Ascending aorta (tissue), 2 donors: ENCODE data around the gene KCNQ1. TPM values are rescaled to one million over a fixed set of nuclear protein-coding genes. Genes with fewer than 3 reads are reported as not detected.
"Not testable (repeated sequence)": the region's sequence is repeated elsewhere in the genome, so short reads cannot be mapped to it uniquely, and the experiment has no call there.

Experiments used
- DNase-seq, 2 donors: peaks; one replicate each; pipeline ENCODE4 v3.0.0-alpha.2; 2019; ENCODE audit warnings: low spot score in 2 of 2
- H3K27ac ChIP-seq, 2 donors: fragments of 200-600 bp; sonication (generic); one replicate each; pipeline ENCODE4 v1.5.1; 2016 to 2017; ENCODE audit warnings: mild to moderate bottlenecking in 1 of 2
- H3K27me3 ChIP-seq: fragments of 200-600 bp; sonication (generic); one replicate; pipeline ENCODE4 v1.5.1; 2017
- H3K36me3 ChIP-seq, 2 donors: fragments of 200-600 bp; sonication (generic); one replicate each; pipeline ENCODE4 v1.5.1; 2016
- H3K4me1 ChIP-seq, 2 donors: fragments of 200-600 bp; sonication (generic); one replicate each; pipeline ENCODE4 v1.5.1; 2016 to 2017; ENCODE audit warnings: mild to moderate bottlenecking in 1 of 2
- H3K4me3 ChIP-seq, 2 donors: fragments of 200-600 bp; sonication (generic); one replicate each; pipeline ENCODE4 v1.5.1; 2016 to 2017; ENCODE audit warnings: mild to moderate bottlenecking in 1 of 2
- H3K9me3 ChIP-seq, 2 donors: fragments of 200-600 bp; sonication (generic); one replicate each; pipeline ENCODE4 v1.5.1; 2016
- CTCF ChIP-seq, 3 experiments: fragments of 200-600 bp in 2 of 3; fragments of 450-650 bp in 1 of 3; sonication (generic) in 2 of 3; IDR thresholded peaks; one replicate each; pipeline ENCODE4 v1.5.1; 2016 to 2019; ENCODE audit warnings: antibody characterized with exemption in 3 of 3, mild to moderate bottlenecking in 1 of 3, moderate library complexity in 1 of 3
- intact Hi-C: fragments of 100-400 bp; cut with DNase I; formaldehyde crosslinking; loops from one replicate; pipeline ENCODE4 v1.15.1; 2023
- total RNA-seq: library from RNA; depleted of rRNA; stranded (reverse); fragments of >200 nt; gene quantifications from one replicate; pipeline ENCODE4 v1.1.0, GENCODE V29; 2016

The KCNQ1 gene
- total RNA-seq, 1 donor from 2014 or later: 2.3 TPM

GRCh38 chr11:2477254-2477653, 32.4 kb downstream of the KCNQ1 start:
- no peak for DNase-seq
- intact Hi-C loops: no loop called here

DNA sequence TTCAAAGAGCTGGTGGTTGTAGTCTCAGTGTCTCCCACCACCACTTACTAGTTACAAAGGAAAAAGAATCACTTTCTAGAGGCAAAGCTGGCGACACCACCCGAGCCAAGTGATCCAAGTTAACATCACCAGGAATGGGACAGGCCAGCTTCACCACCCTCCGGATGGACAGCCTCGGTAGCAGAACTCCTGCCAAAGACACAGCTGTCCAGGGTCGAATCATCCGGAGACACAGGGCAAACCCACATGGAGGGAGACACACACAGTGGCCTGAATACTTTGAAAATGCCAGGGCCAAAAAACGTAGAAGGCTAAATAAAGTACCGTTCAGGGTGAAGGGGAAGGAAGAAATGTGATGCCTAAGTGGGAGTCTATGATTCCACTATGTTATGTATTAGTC, 33.1 kb downstream of the KCNQ1 start:
- no peaks in the 10 kb centered on the region for H3K9me3 ChIP-seq
- no peaks in the 10 kb centered on the region for H3K4me1 ChIP-seq
- H3K27me3 ChIP-seq: no peaks in the 10 kb centered on the region
- no peak overlapping the region for H3K27ac ChIP-seq
- DNase-seq: no peak
- intact Hi-C loops: no loop called here
- H3K36me3 ChIP-seq: no peaks in the 10 kb centered on the region
- TF ChIP-seq CTCF (IDR thresholded peaks at IDR 0.05): no peak
- H3K4me3 ChIP-seq: no peak overlapping the region

More at GRCh38 chr11:2477254-2477653, 32.4 kb downstream of the KCNQ1 start:
- H3K27me3 ChIP-seq: no peaks in the 10 kb centered on the region
- H3K9me3 ChIP-seq: no peaks in the 10 kb centered on the region
- no peaks in the 10 kb centered on the region for H3K36me3 ChIP-seq
- H3K27ac ChIP-seq: no peak overlapping the region
- H3K4me1 ChIP-seq: no peaks in the 10 kb centered on the region
- H3K4me3 ChIP-seq: no peak overlapping the region
- no peak for TF ChIP-seq CTCF (IDR thresholded peaks at IDR 0.05)

GRCh38 chr11:2480067-2480873, 35.5 kb downstream of the KCNQ1 start:
- H3K4me1 ChIP-seq, H3K36me3 ChIP-seq, intact Hi-C loops, H3K4me3 ChIP-seq, H3K27ac ChIP-seq, H3K9me3 ChIP-seq, H3K27me3 ChIP-seq, DNase-seq: not testable (repeated sequence)

- H3K27ac ChIP-seq: no peak overlapping the region
- no peaks in the 10 kb centered on the region for H3K36me3 ChIP-seq
- intact Hi-C loops: no loop called here
- DNase-seq: no peak
- H3K27me3 ChIP-seq: no peaks in the 10 kb centered on the region
- peaks cover 0 to 3% of the 10 kb centered on the region in 2 donors for H3K9me3 ChIP-seq
- H3K4me3 ChIP-seq: no peak overlapping the region
- no peak for TF ChIP-seq CTCF (IDR thresholded peaks at IDR 0.05)
- H3K4me1 ChIP-seq: no peaks in the 10 kb centered on the region
These were observed 36.0 kb downstream of the KCNQ1 start for GRCh38 chr11:2480874-2481220.

DNA sequence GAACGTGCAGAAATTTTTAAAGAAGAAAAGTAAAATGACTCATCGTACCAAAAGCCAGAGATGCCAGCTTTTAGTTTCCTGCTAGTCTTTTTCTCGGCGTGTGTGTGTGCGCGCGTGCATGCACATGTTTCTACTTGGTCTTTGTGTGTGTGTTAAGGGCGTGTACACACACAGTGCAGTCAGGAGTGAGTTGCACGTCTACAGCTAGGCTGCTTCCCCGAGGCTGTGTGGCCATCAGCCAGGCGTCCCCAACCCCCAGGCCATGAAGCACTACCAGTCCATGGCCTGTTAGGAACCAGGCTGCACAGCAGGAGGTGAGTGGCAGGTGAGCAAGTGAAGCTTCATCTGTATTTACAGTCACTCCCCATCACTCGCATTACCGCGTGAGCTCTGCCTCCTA, 36.4 kb downstream of the KCNQ1 start:
- intact Hi-C loops: no loop called here
- Histone ChIP-seq H3K4me1 (no peaks in the 10 kb centered on the region), H3K9me3 (peaks cover 0 to 3% of the 10 kb centered on the region in 2 donors), H3K27me3 (no peaks in the 10 kb centered on the region), H3K36me3 (no peaks in the 10 kb centered on the region), H3K27ac (no peak overlapping the region), H3K4me3 (no peak overlapping the region)
- TF ChIP-seq CTCF (IDR thresholded peaks at IDR 0.05): no peak
- no peak for DNase-seq

DNA sequence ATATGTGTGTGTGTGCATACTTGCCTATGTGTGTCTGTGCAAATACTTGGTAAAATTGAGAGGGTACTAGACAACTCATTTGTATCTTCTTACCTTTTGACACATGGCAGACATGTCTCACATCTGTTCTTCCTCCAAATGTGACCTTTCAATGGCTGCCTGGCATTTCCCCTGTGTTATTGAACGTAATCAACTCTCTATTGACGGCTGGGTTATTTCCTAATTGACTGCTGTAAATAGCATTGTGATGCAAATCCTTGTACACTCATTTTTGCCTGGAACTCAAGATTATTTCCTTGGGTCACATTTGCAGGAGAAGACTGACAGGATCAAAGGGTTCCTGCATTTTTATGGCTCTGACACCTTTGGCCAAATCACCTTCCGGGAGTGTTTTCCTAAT, 37.4 kb downstream of the KCNQ1 start:
- Histone ChIP-seq H3K27ac (no peak overlapping the region), H3K4me3 (no peak overlapping the region), H3K4me1 (no peaks in the 10 kb centered on the region), H3K9me3 (peaks cover 0 to 5% of the 10 kb centered on the region in 2 donors), H3K27me3 (no peaks in the 10 kb centered on the region), H3K36me3 (no peaks in the 10 kb centered on the region)
- no peak for TF ChIP-seq CTCF (IDR thresholded peaks at IDR 0.05)
- no peak for DNase-seq
- intact Hi-C loops: no loop called here
